UCSD-AML1 (cell line): ENCODE results near the gene CCR8.

Source experiments
- DNase-seq: peaks from one replicate; lab custom pipeline; 2025; ENCODE audit not compliant: unreplicated experiment; lab: John Stamatoyannopoulos, UW

The CCR8 gene, protein sequence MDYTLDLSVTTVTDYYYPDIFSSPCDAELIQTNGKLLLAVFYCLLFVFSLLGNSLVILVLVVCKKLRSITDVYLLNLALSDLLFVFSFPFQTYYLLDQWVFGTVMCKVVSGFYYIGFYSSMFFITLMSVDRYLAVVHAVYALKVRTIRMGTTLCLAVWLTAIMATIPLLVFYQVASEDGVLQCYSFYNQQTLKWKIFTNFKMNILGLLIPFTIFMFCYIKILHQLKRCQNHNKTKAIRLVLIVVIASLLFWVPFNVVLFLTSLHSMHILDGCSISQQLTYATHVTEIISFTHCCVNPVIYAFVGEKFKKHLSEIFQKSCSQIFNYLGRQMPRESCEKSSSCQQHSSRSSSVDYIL

DNA sequence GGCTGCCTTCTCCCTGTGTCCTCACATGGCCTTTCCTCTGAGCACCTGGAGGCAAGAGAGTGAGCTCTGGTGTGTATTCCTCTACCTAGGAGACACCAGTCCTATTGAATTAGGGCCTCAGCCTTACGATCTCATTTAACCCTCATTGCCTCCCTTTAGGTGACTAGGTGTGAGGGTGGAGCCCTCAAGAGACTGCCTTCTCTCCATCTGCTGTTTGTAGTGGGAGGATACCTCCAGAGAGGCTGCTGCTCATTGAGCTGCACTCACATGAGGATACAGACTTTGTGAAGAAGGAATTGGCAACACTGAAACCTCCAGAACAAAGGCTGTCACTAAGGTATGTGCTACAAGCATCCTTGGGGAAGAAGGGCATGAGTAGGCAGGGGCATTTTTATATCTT, at the start of gene CCR8:
CCR8 (plus strand) TSS at position 217 of the 400 bp plus-strand sequence. CDS start 2,623 bp downstream, outside the sequence.
- DNase-seq: no peak

DNA sequence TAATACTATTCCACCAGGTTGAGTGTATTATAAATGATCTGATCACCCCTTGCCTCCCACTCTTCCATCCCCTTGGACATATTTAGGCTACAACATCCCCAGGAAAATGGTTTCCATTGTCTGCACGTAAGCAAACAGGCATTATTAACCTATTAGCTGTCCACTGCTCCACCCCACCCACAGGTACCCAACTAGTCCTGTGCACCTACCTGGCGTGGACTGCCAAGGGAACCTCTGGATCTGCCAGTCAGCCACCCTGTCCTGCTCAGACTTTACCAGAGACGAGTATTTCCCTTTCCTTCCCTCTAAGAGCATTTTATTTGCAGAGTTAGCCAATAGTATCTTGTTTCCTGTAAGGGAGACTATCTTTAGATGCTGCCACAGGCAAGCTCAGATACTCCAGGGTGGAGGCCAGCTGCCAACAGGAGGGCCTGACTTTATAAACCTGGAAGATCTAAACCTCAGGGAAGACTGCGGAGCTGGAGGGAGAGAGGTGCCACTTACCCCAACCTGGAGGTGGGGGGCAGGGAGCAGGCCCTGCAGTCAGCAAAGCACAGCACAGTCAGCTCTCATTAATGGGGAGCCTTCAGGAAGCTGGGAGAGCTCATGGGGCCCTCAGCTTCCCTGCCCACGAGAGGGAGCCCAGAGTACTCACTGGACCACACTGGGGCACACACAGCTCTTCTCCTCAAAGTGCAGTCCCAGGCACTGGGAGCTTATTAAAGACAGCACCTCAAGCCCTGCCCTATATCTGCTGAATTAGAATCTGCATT, 49.6 kb upstream of the CCR8 start, which contains the start of gene CX3CR1:
CX3CR1 (minus strand) TSS at position 292 of the 773 bp plus-strand sequence. CDS start 13,527 bp downstream, outside the sequence.
- peak; percentile 74 for DNase-seq

DNA sequence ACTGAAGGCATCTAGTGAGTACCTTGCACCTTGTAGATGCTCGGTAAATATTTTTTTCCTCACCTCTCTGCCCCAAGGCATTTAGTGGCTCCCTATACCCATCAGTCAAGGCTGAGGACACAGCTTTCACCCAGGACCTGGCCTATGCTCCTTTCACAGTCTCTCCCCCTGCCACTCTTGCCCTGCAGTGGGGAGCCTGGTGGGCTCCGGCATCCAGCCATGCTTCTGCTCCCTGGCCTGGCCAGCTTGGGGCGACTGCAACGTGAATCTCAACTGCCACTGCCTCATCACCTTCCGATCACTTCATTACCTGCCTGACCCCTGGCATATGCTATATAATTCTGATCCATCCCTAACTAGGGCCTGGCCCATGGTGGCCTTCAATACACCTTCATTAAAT, 48.9 kb upstream of the CCR8 start:
- DNase-seq: no peak

DNA sequence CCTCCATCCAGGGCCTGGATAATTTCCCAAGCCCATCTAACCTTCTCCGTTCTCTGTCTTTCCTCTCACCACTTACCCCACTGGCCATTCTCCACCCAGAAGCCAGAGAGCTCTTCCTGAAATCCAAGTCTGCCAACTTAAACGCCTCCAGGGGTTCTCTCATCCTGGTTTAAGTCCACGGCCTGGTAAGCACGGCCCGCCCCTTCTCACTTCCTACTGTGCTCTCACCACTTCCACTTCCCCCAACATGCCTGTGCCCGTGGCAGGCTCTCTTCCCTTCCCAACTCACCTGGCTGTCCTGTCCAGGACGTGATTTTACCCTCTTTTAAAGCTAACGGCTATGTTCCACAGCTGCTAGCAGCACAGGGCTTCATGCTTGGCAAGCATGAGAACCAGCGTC, 48.0 kb upstream of the CCR8 start:
- DNase-seq: peak; percentile 33

DNA sequence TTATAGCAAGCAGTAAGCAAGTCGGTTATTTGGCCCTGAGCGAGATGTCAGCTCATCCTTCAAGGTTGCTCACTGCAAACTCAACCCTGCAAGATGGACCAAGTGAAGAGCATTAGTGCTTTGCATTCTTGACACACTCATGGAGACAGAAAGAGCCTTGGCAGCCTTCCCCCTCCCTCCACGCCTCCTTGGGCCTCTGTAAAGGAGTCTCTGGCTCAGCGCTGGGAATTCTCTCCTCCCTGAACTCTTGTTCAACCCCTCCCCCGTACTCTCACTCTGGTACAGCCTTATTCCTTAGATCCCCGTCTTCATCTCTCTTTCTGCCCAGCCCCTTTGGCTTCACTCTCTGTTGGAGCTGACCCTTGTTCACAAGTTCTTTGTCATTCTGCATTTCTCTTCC, 47.5 kb upstream of the CCR8 start:
- DNase-seq: no peak

DNA sequence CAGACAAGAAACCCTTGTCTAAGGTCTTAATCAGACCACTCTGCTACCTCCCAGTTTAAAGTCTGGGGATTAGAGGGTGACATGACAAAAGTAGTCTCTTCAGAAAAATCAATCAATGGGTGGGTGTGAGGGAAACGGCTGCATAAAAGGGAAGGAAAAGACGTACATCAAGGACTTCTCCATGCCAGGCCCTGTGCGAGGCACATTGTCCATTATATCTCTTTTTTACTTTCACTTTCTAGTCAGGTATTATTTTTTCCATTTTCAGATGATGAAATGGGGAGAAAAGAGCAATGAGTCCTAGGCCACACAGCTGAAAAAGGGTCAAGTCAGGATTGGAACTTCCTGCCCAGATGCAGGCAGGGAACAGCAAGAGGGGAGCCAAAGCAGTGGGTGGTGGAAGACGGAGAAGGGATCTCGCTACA, 45.0 kb upstream of the CCR8 start:
- no peak for DNase-seq

DNA sequence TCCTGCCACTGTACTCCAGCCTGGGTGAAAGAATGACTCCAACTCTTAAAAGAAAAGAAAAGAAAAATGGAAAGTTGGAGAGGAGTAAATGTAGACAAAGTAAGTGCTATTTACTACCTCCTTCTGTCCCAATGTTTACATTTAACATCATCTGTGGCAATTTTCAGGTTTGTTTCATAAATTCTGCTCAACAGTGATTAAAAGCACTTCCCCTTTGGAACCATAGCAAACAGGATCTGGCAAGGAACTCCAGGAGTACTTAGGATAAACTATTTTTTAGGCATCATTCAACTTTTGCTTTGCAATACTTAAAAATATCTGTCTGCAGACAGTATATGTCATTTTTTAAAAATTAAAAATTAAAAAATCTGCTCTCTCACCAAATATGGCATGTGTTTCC, 44.2 kb upstream of the CCR8 start:
- no peak for DNase-seq

DNA sequence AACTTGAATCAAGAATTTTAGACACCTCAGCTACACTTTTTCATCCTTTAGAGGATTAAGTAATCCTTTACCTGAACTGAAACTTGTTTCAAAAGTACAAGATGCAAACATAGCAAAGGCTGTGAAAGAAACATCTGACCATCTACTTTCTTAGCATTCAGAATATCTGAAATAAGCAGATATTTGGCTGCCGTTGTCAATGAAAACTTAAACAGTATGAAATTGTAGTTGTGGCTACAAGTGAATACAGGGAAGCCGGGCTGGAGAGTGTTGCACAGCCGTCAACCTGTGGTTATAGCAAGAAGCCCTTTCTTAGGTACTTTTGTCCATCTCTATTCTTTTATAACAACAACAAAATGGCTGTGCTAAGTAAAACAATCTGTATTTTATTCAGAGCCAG, 42.7 kb upstream of the CCR8 start:
- DNase-seq: no peak

DNA sequence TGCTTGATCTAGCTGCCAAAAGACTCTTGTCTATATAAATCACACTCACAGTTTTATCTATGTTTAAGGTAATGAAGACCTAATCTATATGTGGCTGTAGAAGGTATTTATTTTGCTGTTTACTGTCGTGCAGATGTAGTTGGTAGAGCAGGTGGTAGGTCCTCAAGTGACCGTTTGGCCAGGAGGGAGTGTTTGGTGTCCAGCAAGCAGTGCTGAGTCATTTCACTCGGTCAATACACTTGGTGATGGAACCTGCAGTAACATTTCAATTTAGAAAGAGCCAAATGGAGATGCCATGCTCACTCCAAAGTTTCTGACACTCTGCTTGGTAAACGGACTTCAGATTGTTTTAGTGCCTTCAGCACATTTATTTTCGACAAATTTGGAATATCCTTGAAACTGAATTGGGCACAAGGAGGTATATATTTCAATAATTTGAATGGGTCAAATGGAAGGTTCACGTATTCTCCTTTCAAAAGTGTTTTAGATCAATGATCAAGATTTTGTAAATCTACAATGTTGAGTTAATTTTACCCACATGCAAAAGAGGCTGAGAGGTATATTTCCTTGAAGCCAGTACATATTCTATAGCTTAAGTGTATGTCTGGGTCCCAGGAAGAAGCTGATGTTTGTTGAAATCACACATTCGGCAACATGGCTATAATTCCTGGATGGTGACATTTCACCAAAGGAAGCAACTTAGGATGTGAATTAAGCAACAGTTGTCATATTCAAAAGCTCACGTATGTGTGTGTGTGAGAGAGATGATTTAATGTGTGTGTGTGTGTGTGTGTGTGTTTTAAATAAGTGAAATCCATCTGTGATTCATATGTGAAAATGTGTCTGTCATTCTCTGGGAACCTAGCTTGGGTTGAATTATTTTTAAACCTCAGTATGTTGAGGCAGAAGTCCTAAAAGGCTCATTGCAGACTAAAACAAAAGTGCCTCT, 42.0 kb upstream of the CCR8 start:
- DNase-seq: no peak

DNA sequence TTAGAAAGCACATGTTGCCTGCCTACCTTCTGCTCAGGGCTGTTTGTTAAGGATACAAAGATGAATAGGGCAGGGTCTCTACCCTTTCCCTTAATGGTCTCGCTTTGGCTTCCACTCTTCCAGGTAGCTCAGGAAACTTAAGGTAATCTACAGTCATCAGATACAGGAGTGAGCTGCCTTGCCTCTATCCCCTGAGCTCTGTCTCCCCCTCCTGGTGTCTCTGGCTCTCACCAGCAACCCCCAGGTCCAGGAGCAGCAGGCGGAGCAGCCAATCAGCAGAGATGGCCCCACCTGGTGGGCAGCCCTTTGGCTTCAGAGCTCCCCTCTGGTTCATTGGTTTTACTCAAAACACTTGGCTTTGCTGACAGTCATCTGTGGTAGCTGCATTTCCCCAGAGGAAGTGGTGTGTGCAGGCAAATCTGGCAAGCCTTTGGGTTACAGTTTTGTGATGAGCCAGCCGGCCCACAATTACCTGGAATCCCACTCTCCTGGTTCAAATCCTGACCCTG, 41.2 kb upstream of the CCR8 start:
- DNase-seq: peak; percentile 81

DNA sequence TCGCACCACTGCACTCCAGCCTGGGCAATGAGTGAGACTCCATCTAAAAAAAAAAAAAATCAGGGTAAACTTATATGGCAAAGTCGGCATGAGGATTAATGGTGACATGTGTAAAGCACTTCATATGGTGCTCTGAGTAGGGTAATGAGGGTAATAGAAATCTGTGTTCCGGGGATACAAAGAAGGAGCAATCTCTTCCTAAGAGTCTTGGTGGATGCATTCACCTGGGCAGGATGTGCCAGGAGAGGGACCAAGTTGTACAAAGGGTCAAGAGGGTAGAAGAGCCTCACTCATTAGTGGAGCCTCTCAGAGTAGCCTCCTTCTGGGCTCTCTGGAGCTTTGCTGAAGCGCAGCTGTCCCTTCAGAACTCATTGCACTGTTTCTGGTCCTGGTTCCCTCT, 40.4 kb upstream of the CCR8 start:
- DNase-seq: no peak

DNA sequence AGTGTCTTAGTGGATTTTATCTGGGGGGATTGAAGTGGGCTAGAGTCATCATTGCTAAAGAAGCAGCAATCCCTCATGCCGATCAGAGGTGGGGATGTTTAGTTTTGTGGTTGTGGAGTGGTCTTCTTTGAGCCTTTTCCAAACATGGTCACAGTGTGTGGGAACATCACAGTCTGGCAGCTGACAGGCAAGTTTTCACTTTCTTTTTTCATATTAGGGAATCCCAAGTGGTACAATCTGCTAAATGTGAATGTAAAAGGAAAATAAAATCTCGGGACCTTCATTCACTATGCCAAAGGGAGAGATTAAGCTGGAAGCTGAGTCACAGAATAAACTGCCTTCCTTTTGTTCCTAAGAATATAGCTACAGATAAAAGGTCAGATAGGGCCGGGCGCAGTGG, 39.3 kb upstream of the CCR8 start:
- DNase-seq: no peak

DNA sequence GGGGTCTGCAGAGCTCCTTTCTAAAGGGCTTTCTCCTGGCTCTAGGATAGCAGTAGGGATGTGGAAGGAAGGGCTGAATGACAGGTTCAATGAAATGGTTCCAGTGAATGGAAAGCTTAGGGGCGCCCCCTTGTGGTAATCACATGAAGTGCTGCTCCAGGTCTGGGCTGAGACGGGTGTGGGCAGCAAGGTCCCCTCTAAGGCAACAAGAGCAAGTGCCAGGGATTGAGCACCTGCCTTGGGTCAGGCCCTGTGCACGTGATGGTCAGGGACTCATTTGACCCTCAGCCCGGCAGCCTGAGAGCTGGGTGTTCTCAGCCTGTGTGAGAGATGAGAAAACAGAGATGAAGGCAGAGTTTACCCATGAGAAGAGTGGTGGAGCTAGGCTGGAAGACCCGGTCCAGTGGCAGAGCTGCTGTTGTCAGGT, 37.6 kb upstream of the CCR8 start:
- peak; percentile 69 for DNase-seq

DNA sequence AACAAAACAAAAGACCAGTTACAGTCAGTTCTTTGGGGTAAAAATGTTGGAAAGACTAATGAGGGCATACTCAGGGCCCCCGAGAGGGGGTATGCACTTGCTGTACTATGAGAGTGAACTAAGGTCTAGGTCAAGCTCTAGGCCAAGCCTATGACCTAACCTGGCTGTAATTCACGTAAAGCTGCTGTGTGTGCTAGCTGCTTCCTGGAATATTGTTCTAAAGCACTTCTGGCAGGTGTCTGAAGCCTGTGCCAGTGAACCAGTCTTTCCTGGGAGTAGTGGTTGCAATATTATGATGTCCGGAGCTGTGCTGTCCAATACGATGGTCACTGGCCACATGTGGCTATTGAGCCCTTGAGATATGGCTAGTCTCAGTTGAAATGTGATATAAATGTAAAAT, 36.5 kb upstream of the CCR8 start:
- no peak for DNase-seq

DNA sequence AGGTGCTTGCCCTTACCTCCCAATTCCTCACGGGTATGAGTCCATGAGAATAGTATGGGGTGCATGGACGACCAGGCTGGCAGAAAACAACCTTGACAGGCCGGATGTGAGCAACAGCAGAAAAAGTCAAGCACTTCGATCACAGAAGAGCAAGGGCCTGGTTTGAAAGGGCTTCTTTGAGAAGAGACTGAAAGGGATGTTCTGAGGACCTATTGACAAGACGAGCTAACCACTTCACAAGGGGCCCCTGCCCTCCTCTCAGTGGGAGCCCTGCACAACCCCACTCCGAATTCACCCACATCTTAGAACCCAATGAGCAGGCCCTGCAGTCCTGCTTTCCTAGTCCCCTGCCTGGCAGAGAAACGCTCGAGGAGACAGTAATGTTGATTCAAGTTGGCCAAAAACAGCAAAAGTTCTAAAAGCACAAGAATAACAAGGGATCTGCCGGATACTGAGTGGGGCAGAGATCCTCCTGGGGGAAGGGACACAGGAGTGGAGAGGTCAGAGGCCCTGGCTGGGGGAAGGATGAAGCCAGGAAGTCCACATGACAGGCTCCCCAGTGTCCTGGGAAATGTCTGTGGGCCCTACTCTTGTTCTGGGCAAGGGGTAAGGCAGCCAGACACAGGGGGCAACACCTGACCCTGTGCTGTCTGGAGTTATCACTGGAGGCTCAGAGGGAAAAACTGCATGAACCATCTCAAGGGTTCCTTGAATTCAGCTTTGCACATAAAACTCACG, 34.9 kb upstream of the CCR8 start:
- no peak for DNase-seq

DNA sequence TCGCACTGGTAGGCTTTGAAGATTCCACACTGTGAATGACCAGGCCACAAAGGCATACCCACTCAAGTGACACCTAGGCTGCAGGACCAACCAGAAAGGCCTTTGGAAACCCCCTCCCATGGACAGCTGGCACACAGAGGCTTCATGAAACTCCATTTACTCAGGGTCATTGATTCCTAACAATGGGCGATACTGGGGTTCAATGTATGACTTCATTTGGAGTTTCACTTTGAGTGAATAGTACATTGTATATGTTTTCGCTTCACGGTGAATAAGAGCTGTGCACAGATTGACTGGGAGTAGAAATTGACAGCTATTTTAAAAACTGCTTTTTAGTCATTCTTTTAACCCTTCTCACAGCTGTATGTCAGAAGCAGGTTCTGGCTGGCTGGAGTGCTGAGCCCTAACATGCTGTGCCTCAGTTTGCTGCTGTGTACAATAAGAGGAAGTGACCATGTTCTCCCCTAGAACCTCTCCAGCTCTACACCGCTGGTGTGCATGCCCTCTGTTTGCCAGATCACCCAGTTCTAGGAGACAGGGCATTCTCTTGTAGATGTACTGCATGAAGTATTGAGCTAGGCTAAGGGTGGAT, 34.2 kb upstream of the CCR8 start:
- no peak for DNase-seq

DNA sequence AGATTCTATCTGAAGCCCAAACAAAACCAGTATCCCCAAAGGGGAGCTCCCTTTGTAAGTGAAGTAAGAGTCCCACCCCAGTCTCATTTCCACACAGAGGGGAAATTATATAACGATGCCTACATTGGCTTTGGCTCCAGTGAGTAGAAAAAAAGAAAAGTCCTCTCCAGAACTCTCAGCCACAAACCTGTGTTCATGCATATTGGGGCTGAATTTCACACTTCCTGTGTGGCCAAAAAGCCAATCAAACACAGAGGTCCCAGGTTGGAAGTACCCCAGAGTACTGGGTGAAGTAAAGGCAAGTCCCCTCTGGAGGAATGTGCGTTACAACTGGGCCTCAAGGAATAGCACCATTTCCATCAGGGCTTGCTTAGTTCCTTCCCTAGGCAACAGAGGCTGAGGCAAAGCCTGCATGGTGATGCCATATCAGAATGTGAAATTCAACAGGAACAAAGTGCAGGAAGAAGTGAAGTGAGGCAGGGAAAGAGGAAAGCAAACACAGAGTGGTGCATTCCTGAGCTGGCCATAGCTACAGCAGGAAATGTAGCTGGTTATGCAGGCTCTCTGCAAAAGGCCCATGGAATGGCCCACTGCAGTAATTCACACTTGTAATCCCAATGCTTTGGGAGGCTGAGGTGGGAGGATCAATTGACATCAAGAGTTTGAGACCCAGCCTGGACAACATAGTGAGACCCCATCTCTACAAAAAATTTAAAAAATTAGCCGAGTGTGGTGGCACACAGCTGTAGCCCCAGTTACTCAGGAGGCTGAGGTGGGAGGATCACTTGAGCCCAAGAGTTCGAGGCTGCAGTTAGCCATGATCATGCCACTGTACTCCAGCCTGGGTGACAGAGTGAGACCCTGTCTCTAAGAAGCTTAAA, 33.1 kb upstream of the CCR8 start:
- no peak for DNase-seq

DNA sequence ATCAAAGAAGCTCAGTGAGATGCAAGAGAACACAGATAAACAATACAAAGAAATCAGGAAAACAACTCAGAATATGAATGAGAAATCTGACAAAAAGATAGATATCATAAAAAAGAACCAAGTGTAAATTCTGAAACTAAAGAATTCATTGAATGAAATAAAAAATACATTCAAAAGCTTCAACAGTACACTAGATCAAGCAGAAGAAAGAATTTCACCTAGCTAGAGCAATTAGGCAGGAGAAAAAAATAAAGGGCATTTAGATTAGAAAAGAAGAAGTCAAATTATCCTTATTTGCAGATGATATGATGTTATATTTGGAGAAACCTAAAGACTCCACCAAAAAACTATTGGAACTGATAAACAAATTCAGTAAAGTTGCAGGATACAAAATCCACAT, 30.2 kb upstream of the CCR8 start:
- DNase-seq: no peak

DNA sequence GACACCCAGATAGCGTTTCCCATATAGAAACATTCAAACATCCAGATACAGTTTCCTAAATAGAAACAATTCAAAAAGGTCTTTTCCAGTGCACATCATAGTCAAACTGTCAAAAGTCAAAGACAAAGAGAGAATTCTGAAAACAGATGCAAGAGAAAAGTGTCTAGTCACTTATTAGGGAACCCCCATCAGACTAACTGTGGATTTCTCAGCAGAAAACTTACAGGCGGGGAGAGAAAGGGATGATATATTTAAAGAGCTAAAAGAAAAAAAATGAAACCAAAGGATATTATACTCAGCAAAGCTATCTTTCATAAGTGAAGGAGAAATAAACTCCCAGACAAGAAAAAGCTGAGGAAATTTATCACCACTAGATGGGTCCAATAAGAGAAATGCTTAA, 27.3 kb upstream of the CCR8 start:
- DNase-seq: no peak
